H1 (cell line): Measurements from ENCODE around the gene ZRANB1. TPM values are rescaled to one million over a fixed set of nuclear protein-coding genes. Genes with fewer than 3 reads are reported as not detected.

Experiments used
- CTCF ChIA-PET: fragments of 300-600 bp; sonication (Branson Sonifier 250); formaldehyde crosslinking; loops from one replicate; lab custom pipeline; 2021; ENCODE audit not compliant: partially characterized antibody; lab: Charles Lee
- POLR2A ChIA-PET: fragments of 300-600 bp; sonication (Branson Sonifier 250); formaldehyde crosslinking; loops from one replicate; lab custom pipeline; 2021; ENCODE audit warnings: inconsistent platforms; ENCODE audit not compliant: partially characterized antibody; lab: Charles Lee
- DNase-seq, 2 experiments: peaks; one replicate each; pipeline versions ENCODE4 v3.0.0 to v3.0.0-alpha.2; 2010 to 2022; ENCODE audit warnings: low spot score in 2 of 2, low read depth in 1 of 2, mixed read lengths in 1 of 2
- FAIRE-seq: peaks from 2 replicates; lab custom pipeline; 2011; peaks lifted over from hg19 to GRCh38; lab: Jason Lieb, UNC
- H2AFZ ChIP-seq: 2 replicates; pipeline ENCODE4 v1.8.1; 2012; ENCODE audit warnings: low read length, inconsistent platforms
- H2AK5ac ChIP-seq: 2 replicates; pipeline ENCODE4 v1.6.1; 2013; ENCODE audit warnings: low read depth, low read length
- H2BK120ac ChIP-seq: replicated peaks from 2 replicates; pipeline ENCODE3; 2013; ENCODE audit warnings: low read depth, low read length, inconsistent platforms
- H2BK12ac ChIP-seq: 2 replicates; pipeline ENCODE4 v1.6.1; 2013; ENCODE audit warnings: low read depth, low read length
- H2BK15ac ChIP-seq: 2 replicates; pipeline ENCODE4 v1.6.1; 2013; ENCODE audit warnings: low read length
- H2BK20ac ChIP-seq: 2 replicates; pipeline ENCODE4 v1.6.1; 2013; ENCODE audit warnings: low read length
- H2BK5ac ChIP-seq: 2 replicates; pipeline ENCODE4 v1.6.1; 2013; ENCODE audit warnings: low read depth, low read length
- H3K14ac ChIP-seq: 2 replicates; pipeline ENCODE4 v1.6.1; 2013; ENCODE audit warnings: inconsistent platforms; ENCODE audit not compliant: insufficient read length
- H3K18ac ChIP-seq: 2 replicates; pipeline ENCODE4 v1.6.1; 2013; ENCODE audit warnings: low read length; ENCODE audit errors: extremely low read depth
- H3K23ac ChIP-seq: 2 replicates; pipeline ENCODE4 v1.6.1; 2013; ENCODE audit warnings: inconsistent platforms; ENCODE audit not compliant: insufficient read length
- H3K23me2 ChIP-seq: 2 replicates; pipeline ENCODE4 v1.6.1; 2013; ENCODE audit warnings: low read depth, low read length
- H3K27ac ChIP-seq: 2 replicates; pipeline ENCODE4 v1.6.1; 2011; ENCODE audit warnings: low read depth, low read length, inconsistent platforms
- H3K27me3 ChIP-seq, 4 experiments: replicated peaks in 1 of 4; 1 replicate in 1 of 4; 2 replicates in 3 of 4; pipeline versions ENCODE4 v1.6.1 to v1.8.1; 2011 to 2013; ENCODE audit warnings: low read length in 3 of 4, mild to moderate bottlenecking in 3 of 4, inconsistent platforms in 2 of 4, mixed read lengths in 2 of 4, moderate library complexity in 1 of 4; ENCODE audit not compliant: control insufficient read depth in 3 of 4, insufficient read depth in 3 of 4; ENCODE audit errors: extremely low read depth in 1 of 4
- H3K36me3 ChIP-seq, 4 experiments: 2 replicates each; pipeline versions ENCODE4 v1.6.1 to v1.8.1; 2011 to 2013; ENCODE audit warnings: mild to moderate bottlenecking in 4 of 4, low read length in 3 of 4, moderate library complexity in 2 of 4, control low read depth in 1 of 4, inconsistent platforms in 1 of 4; ENCODE audit not compliant: insufficient read depth in 4 of 4, control insufficient read depth in 2 of 4
- H3K4ac ChIP-seq: replicated peaks from 2 replicates; pipeline ENCODE3; 2013; ENCODE audit warnings: low read length, low read depth, mixed read lengths, inconsistent platforms; ENCODE audit not compliant: insufficient read length
- H3K4me1 ChIP-seq, 4 experiments: replicated peaks in 1 of 4; 1 replicate in 1 of 4; 2 replicates in 3 of 4; pipeline versions ENCODE4 v1.6.1 to v1.8.1; 2011 to 2013; ENCODE audit warnings: low read length in 3 of 4, inconsistent platforms in 2 of 4, mixed read lengths in 1 of 4; ENCODE audit not compliant: insufficient read depth in 4 of 4, control insufficient read depth in 3 of 4
- H3K4me2 ChIP-seq, 2 experiments: 2 replicates each; pipeline versions ENCODE4 v1.6.1 to v1.8.1; 2011 to 2013; ENCODE audit warnings: low read depth in 2 of 2, low read length in 2 of 2, control low read depth in 1 of 2, inconsistent platforms in 1 of 2, mild to moderate bottlenecking in 1 of 2; ENCODE audit not compliant: insufficient read depth in 1 of 2
- H3K4me3 ChIP-seq, 4 experiments: fragments of 200-600, 300-600 bp in 1 of 4; sonication (generic), shearing (Covaris generic), sonication (Bioruptor Twin) in 1 of 4; 2 replicates each; pipeline versions ENCODE4 v1.5.1 to v1.8.1; 2011 to 2016; ENCODE audit warnings: low read length in 4 of 4, low read depth in 3 of 4, control low read depth in 2 of 4, inconsistent platforms in 2 of 4, mild to moderate bottlenecking in 2 of 4, mixed read lengths in 1 of 4, moderate library complexity in 1 of 4; ENCODE audit not compliant: insufficient read depth in 2 of 4; ENCODE audit errors: extremely low read depth in 1 of 4
- H3K56ac ChIP-seq: replicated peaks from 2 replicates; pipeline ENCODE3; 2013; ENCODE audit warnings: low read depth, mild to moderate bottlenecking, mixed read lengths, low read length, inconsistent platforms; ENCODE audit not compliant: insufficient read length
- H3K79me1 ChIP-seq: 2 replicates; pipeline ENCODE4 v1.6.1; 2013; ENCODE audit warnings: low read depth, low read length, control low read depth
- H3K79me2 ChIP-seq, 2 experiments: 2 replicates each; pipeline versions ENCODE4 v1.6.1 to v1.8.1; 2012 to 2013; ENCODE audit warnings: low read length in 2 of 2, mild to moderate bottlenecking in 2 of 2, inconsistent platforms in 1 of 2; ENCODE audit not compliant: insufficient read depth in 2 of 2, control insufficient read depth in 1 of 2
- H3K9ac ChIP-seq, 4 experiments: replicated peaks in 1 of 4; 1 replicate in 1 of 4; 2 replicates in 3 of 4; pipeline versions ENCODE4 v1.6.1 to v1.8.1; 2011 to 2013; ENCODE audit warnings: low read depth in 3 of 4, low read length in 3 of 4, control low read depth in 2 of 4, mild to moderate bottlenecking in 2 of 4, moderate library complexity in 2 of 4, inconsistent platforms in 1 of 4; ENCODE audit errors: extremely low read depth in 1 of 4
- H3K9me3 ChIP-seq, 2 experiments: 2 replicates each; pipeline versions ENCODE4 v1.6.1 to v1.8.1; 2012 to 2013; ENCODE audit warnings: mild to moderate bottlenecking in 2 of 2, moderate library complexity in 2 of 2, control low read depth in 1 of 2, inconsistent platforms in 1 of 2, low read depth in 1 of 2, low read length in 1 of 2, mixed read lengths in 1 of 2; ENCODE audit not compliant: insufficient read depth in 2 of 2
- H4K20me1 ChIP-seq, 2 experiments: replicated peaks in 1 of 2; 2 replicates each; pipeline versions ENCODE3 to v1.8.1; 2011 to 2013; ENCODE audit warnings: inconsistent platforms in 2 of 2, low read length in 2 of 2, mild to moderate bottlenecking in 1 of 2; ENCODE audit not compliant: insufficient read depth in 2 of 2, control insufficient read depth in 1 of 2
- H4K5ac ChIP-seq: 2 replicates; pipeline ENCODE4 v1.6.1; 2013; ENCODE audit warnings: low read length, low read depth, mixed read lengths, inconsistent platforms; ENCODE audit not compliant: insufficient read length
- H4K8ac ChIP-seq: 2 replicates; pipeline ENCODE4 v1.8.0; 2013; ENCODE audit warnings: mild to moderate bottlenecking, moderate library complexity, low read length, inconsistent platforms; ENCODE audit not compliant: insufficient read depth; ENCODE audit errors: extremely low read depth
- H4K91ac ChIP-seq: replicated peaks from 2 replicates; pipeline ENCODE3; 2013; ENCODE audit warnings: low read length, mixed read lengths, inconsistent platforms; ENCODE audit not compliant: insufficient read length
- RNF2 ChIP-seq: fragments of 200-900, 300-1000 bp; sonication (generic); IDR thresholded peaks from 2 replicates; pipeline ENCODE4 v1.7.1; 2016; ENCODE audit warnings: borderline replicate concordance, low read depth, mild to moderate bottlenecking, antibody characterized with exemption, low read length; ENCODE audit not compliant: poor library complexity, severe bottlenecking; ENCODE audit errors: missing control alignments
- WGBS, 2 experiments: shearing (Covaris generic) in 1 of 2; methylation state at CpG; one replicate each; pipeline versions ENCODE4 v1.1.6 to v1.1.7; 2013 to 2015; ENCODE audit warnings: low lambda C conversion rate in 2 of 2, mixed read lengths in 2 of 2, inconsistent platforms in 1 of 2, low coverage in 1 of 2, missing lambda C conversion rate in 1 of 2; ENCODE audit not compliant: insufficient replicate concordance in 2 of 2, insufficient coverage in 1 of 2, insufficient read length in 1 of 2; ENCODE audit errors: extremely low coverage in 1 of 2, missing lambda C conversion rate in 1 of 2; 5-methylcytosine and 5-hydroxymethylcytosine counted together
- polyA plus RNA-seq, 7 experiments: library from polyadenylated mRNA; depleted of rRNA in 3 of 7; stranded (reverse) in 5 of 7; unstranded in 2 of 7; fragments of >200 nt in 5 of 7; fragments of 200-250 nt in 2 of 7; gene quantifications; 1 replicate in 5 of 7; 2 replicates in 1 of 7; 4 replicates in 1 of 7; pipeline versions ENCODE4 v1.2.1 to v1.2.3, GENCODE V29; 2011 to 2013; ENCODE audit warnings: missing spikeins in 2 of 7, mixed read lengths in 2 of 7
- total RNA-seq: library from RNA; stranded (reverse); fragmentation: NEBNext Ultra II Directional; extraction: Animal tissue kit (Norgen Biotek cat#: 25700); gene quantifications from 2 replicates; pipeline ENCODE4 v1.2.1, GENCODE V29; 2021

ZRANB1 gene
- total and polyA plus RNA-seq, 2 of the 8 experiments (the other 6 are each of a cell fraction or from before 2014, with no cell fraction given): 6.1 to 19.9 TPM

DNA sequence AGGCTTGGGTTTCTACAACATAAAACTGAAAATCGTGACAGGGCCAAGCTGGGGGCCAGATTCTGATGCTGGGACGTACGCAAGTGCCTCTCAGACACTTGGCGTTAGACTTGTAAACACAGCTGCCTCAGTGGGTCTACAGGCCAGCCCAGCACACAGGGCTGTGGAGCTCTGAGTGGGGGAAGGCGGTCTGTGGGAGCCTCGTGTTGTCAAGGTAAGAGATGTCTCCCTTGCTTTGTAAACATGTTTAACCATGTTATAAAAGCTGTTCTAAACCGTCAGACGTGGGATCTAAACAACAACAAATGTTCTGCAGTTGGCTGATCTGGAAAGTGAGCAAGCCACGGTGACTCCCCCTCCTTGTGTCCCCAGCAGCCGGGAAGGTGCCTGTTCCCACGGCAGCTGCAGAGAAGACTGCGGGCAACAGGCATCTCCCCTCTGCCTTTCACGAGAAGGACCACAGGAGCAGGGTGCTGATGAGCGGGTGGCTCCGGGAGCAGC lies 67.8 kb downstream of the ZRANB1 start:
- Histone ChIP-seq H3K23ac (no peak overlapping the region), H2AFZ (no peak overlapping the region), H3K18ac (no peak overlapping the region), H2BK20ac (no peak overlapping the region), H3K9me3 (no peaks in the 10 kb centered on the region), H4K8ac (peak overlapping the region; percentile 66; the same call in 1 of the 2 replicates), H4K91ac (no peak overlapping the region), H3K4me3 (no peak overlapping the region), H4K5ac (no peak overlapping the region), H3K36me3 (peaks cover 2 to 37% (median 4%) of the 10 kb centered on the region in 4 experiments; a peak in 5 of 8 replicates), H3K4ac (no peak overlapping the region), H3K56ac (no peak overlapping the region), H3K27ac (no peak overlapping the region), H3K79me1 (peaks cover 36% of the 10 kb centered on the region), H4K20me1 (peaks cover 52 to 61% of the 10 kb centered on the region in 2 experiments), H2BK5ac (peak overlapping the region; percentile 24; the same call in 1 of the 2 replicates), H3K14ac (no peak overlapping the region), H3K27me3 (no peaks in the 10 kb centered on the region), H3K79me2 (peaks cover 0 to 100% of the 10 kb centered on the region in 2 experiments; a peak in 2 of 4 replicates), H3K23me2 (no peaks in the 10 kb centered on the region), H3K4me2 (no peak overlapping the region), H2AK5ac (no peak overlapping the region), H2BK15ac (no peak overlapping the region), H3K4me1 (peaks cover 0 to 16% (median 8%) of the 10 kb centered on the region in 4 experiments; a peak in 5 of 7 replicates), H3K9ac (no peak overlapping the region), H2BK12ac (no peak overlapping the region), H2BK120ac (no peak overlapping the region)
- no peak for DNase-seq
- no peak for FAIRE-seq
- 87% methylated on average over 15 of the region's 15 CpGs; no CpG with 5 or more reads in 1 of the 2 experiments for WGBS, 2 experiments
- POLR2A ChIA-PET: interaction anchor here (1.3 to 2.1 kb wide), 2 partner anchors 9 to 18 kb away, joined by 4 to 9 read pairs; no protein-coding TSS in a partner anchor
- CTCF ChIA-PET: interaction anchor here (1.0 to 3.0 kb wide), 9 partner anchors 8 to 57 kb away, joined by 3 to 14 read pairs (median 5); no protein-coding TSS in a partner anchor
- no peak for TF ChIP-seq RNF2
